Mucosa of stomach (tissue), 1 donor: Measurements from ENCODE around the gene C2orf49.

Source experiments
- H3K27me3 ChIP-seq: one replicate; pipeline ENCODE4 v1.7.0; 2013; ENCODE audit warnings: mild to moderate bottlenecking, low read length; ENCODE audit not compliant: control insufficient read depth, insufficient read depth
- H3K36me3 ChIP-seq: one replicate; pipeline ENCODE4 v1.7.0; 2013; ENCODE audit warnings: low read length; ENCODE audit not compliant: control insufficient read depth, insufficient read depth
- H3K4me1 ChIP-seq: one replicate; pipeline ENCODE4 v1.7.0; 2013; ENCODE audit warnings: mild to moderate bottlenecking, low read length; ENCODE audit not compliant: control insufficient read depth, insufficient read depth
- H3K4me3 ChIP-seq: one replicate; pipeline ENCODE4 v1.7.0; 2013; ENCODE audit warnings: low read length
- H3K9ac ChIP-seq: one replicate; pipeline ENCODE4 v1.7.0; 2013; ENCODE audit warnings: mild to moderate bottlenecking, low read length, moderate library complexity
- H3K9me3 ChIP-seq: one replicate; pipeline ENCODE4 v1.7.0; 2013; ENCODE audit warnings: mild to moderate bottlenecking, low read length, moderate library complexity; ENCODE audit not compliant: control insufficient read depth
- donor health status: Pancreatic carcinoma.

C2orf49 gene

DNA sequence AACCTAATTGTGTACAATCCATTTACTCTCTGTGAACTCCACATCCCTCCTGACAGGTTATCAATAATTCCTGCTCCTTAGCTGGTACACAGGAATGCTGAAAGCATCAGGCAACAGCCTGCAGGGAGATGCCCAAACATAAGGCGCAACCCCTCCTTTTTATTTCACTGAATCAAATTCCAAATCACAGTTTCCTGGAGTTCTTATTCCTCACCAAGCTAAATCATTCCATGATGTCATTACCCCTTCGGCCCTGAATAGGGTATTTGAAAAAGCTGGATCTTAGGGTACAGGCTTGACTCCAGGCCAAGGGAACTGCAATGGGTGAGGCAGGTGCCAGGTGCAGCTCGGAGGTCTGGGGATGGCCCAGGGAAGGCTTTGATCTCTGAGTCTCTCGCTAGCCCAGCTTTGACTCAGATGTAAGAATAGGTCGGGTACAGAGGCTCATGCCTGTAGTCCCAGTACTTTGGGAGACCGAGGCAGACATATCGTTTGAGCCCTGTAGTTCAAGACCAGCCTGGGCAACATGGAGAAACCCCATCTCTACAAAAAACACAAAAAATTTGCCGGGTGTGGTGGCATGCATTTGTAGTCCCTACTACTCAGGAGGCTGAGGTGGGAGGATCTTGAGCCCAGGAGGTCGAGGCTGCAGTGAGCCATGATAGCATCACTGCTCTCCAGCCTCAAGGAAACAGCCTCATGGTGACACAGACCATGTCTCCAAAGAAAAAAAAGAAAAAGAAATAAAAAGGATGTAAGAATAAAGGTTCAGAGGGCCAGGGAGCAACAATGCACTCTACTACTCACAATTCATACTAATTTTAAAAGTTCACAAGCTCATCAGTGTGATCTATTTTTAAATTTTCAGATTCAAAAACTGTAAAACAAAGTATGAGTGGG is 54.7 kb downstream of the C2orf49 start:
- Histone ChIP-seq H3K9ac (peak overlapping the region; percentile 12), H3K9me3 (no peaks in the 10 kb centered on the region), H3K27me3 (no peaks in the 10 kb centered on the region), H3K36me3 (peaks cover 4% of the 10 kb centered on the region), H3K4me3 (no peak overlapping the region), H3K4me1 (peaks cover 58% of the 10 kb centered on the region)

DNA sequence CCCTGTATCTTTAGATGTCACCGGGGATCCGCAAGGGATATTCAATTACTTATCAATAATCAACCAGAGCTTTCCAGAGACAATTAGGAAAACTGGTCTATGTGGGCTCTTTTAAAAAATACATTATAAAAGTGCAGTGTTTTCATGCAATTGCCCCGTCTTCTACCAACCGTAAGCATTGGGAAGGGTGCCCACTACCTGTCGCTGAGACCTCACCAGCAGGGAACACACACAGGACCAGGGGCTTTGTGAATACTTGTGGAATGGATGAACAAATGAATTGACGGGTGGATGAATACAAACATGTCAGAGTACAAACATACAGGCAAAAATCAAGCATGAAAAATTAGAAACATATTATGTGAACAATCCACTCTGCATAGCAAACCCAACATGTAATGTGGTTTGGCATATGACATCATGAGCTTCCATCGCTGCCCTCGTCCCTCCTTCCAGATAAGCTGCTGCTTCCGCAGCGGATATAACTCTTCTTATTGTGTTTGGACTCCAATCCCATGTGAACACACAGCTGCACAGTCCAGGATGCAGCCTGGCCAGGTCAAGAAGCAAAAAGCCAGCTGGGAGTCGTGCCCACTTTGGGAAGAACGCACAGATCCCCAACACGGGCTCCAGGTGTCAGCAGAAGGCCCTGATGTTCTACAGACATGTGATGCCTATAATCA is 56.2 kb downstream of the C2orf49 start:
- H3K9ac ChIP-seq = no peak overlapping the region
- H3K9me3 ChIP-seq = no peaks in the 10 kb centered on the region
- H3K4me3 ChIP-seq = peak overlapping the region; percentile 5
- no peaks in the 10 kb centered on the region for H3K27me3 ChIP-seq
- peaks cover 53% of the 10 kb centered on the region for H3K4me1 ChIP-seq
- H3K36me3 ChIP-seq = peaks cover 4% of the 10 kb centered on the region

DNA sequence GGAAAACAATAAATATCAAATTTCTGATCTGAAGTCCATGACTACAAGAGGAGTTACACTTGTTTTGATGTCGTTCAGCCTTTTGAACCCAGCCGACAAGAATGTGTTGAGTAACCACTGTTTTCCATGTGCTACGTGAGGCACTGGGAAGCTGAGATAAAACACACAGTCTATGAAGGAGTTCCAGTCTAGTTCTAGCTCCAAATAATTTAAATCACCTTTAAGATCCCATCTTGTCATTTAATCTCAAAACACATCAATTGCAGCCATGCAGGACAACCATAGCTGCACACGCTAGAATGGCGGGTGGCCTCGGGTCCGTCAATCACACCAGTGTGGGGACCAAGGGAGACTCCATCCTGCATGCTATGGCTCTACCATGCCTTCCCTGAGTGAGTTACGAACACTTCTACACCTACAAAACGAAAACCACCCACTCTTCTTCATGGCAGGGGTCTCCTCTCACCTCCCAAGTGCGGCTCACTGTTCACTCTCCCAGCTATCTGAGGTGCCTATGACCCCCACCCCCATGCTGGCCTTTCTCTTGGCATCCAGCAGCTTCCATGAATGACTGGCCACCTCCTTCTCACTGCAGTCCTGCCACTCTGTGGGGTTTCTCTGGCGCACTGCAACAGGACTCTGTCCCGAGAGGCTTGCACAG is 57.7 kb downstream of the C2orf49 start:
- Histone ChIP-seq H3K4me3 (no peak overlapping the region), H3K36me3 (peaks cover 4% of the 10 kb centered on the region), H3K4me1 (peaks cover 60% of the 10 kb centered on the region), H3K27me3 (peaks cover 3% of the 10 kb centered on the region), H3K9ac (peak overlapping the region; percentile 100), H3K9me3 (no peaks in the 10 kb centered on the region)

DNA sequence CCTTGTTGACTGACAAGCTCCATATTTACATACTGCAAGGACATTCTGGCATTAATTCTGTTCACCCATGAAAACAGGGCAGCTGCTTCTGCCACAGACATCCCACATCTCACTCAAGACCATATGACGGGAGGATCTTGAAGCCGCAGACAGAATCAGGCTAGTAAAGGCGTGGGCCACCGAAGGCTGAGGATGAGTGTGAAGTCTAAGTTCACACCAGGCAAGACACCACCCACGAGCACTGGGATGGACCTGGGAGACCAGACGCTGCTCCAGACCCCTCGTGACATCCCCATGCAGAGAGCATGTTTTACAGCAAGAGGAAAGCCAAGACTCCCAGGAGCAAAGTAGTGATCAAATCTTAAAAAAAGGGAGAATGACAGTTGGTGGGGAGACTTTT is 58.4 kb downstream of the C2orf49 start:
- Histone ChIP-seq H3K4me1 (peaks cover 63% of the 10 kb centered on the region), H3K36me3 (peaks cover 4% of the 10 kb centered on the region), H3K4me3 (peak overlapping the region; percentile 20), H3K9me3 (no peaks in the 10 kb centered on the region), H3K9ac (peak overlapping the region; percentile 100), H3K27me3 (peaks cover 3% of the 10 kb centered on the region)

DNA sequence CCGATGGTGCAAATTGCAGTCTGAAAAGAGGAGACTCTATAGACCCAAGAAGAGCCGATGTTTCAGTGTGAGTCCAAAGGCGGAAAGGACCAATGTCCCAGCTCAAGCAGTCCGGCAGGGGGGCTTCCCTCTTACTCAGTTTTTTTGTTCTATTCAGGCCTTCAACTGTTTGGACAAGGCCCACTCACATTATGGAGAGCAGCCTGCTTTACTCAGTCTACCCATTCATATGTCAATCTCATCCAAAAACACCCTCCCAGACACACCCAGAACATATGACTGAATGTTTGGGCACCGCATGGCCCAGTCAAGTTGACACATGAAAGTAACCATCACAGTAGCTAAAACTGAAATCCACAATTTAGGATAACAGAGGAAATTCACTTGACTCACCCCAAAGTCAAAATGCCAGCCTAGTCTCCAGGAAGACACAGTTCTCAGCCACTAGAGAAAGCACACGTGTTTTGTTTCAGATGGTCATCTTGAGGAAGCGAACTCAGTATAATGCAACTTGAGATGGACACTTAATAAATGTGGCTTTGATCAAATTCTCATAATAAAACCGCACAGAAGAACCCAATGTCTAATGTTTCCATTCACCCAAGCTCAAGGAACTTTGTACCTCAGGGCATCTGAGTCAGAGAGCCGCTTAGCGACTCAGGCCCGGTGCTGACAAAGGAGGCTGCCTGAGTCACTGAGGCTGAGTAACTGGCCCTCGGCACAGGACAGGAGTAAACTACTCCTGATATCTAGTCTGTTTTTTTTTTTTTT is 59.1 kb downstream of the C2orf49 start:
- H3K27me3 ChIP-seq = peaks cover 3% of the 10 kb centered on the region
- H3K9ac ChIP-seq = peak overlapping the region; percentile 100
- peak overlapping the region; percentile 20 for H3K4me3 ChIP-seq
- H3K36me3 ChIP-seq = peaks cover 4% of the 10 kb centered on the region
- H3K4me1 ChIP-seq = peaks cover 56% of the 10 kb centered on the region
- H3K9me3 ChIP-seq = no peaks in the 10 kb centered on the region

DNA sequence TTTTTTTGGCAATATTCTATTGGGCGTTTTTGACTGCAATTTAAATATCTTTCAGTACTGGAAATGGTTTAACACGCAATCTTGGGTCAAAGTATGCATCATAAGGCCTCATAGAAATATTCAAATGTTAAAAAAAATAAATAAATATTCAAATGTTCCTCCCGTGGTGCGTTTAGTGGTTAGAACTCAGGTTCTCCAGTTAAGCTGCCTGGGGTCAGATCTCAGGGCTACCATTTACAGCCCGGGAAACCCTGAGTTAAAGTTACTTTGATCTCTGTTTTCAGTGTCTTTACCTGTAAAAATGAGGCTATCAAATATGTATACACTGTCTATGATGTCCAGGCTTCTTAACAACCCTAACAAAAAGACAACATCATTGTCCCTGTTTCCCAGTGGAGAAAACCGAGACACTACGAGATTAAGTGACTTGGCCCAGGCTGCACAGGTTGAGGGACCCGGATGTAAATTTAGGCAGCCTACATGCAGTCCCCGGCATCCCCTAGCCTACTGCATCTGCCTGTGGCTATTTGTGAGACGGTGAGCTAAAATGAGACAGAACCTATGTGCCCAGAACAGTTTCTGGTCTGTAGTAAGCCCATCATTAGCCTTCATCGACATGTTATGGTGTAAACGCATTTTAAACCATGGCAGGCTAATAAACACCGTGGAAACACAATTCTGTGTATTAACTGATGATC is 59.8 kb downstream of the C2orf49 start:
- Histone ChIP-seq H3K27me3 (peaks cover 3% of the 10 kb centered on the region), H3K9ac (peak overlapping the region; percentile 100), H3K4me1 (peaks cover 48% of the 10 kb centered on the region), H3K4me3 (peak overlapping the region; percentile 87), H3K9me3 (no peaks in the 10 kb centered on the region), H3K36me3 (peaks cover 4% of the 10 kb centered on the region)

DNA sequence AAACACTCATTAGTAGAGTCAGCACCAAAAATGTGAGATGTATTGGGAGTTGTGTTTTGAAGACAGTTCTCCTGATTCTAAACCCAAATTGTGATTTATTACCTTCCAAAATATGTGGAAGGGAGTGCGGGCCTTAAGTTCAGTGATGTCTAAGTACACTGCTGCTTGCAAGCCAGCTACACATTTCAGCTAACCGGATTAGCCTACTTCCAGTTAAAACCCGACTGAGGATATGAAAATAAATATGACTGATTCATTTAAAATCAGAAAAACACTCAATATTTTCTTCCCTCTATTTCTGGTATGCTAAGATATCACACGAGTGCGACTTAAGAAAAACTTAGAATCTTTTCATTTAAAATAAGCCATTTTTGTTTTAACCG is 60.6 kb downstream of the C2orf49 start:
- H3K9me3 ChIP-seq = no peaks in the 10 kb centered on the region
- peaks cover 4% of the 10 kb centered on the region for H3K36me3 ChIP-seq
- H3K4me3 ChIP-seq = peak overlapping the region; percentile 93
- H3K27me3 ChIP-seq = peaks cover 3% of the 10 kb centered on the region
- H3K4me1 ChIP-seq = peaks cover 42% of the 10 kb centered on the region
- H3K9ac ChIP-seq = peak overlapping the region; percentile 100

DNA sequence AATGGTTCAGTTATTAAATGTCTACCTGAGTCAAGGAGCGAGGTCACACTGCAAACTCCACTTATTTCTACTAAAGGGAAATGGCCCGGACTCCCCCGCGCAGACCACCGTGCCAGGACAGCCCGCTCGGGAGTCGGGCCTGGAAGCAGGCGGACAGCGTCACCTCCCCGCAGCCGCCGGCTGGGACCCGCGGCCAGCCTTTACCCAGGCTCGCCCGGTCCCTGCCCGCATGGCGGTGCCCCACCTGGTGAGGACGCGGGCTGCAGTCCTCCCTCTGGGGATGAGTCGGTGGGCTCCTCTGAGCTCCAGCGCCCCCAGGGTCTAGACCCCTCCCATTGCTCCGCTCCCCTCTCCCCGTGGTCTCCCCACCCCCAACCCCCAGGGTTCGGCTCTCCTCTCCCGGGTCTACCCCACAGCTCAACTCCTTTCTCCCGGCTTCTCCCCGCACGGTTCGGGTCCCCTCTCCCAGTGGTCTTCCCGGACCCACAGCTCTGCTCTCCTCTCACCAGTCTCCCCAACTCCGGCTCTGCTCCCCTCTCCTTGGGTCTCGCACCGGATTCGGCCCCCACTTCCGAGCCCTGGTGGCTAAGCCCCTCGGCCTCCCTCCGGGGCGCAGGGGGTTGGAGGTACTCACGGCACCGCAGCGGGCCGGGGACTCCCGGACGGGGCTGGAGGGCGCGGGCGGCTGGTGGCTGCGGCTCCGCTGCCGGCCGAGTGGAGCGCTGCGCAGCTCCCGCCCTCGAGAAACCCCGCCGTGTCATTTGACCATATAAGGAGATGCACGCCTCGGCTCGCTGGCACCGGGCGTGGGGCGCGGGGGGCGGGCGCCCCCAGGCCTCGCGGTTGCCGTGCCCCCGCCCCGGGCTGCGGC is 61.2 kb downstream of the C2orf49 start, which contains the start of gene FHL2:
Gene FHL2, minus strand, starts transcription at position 716 of the 871 bp plus-strand sequence. CDS start 12,535 bp downstream, outside the sequence.
- Histone ChIP-seq H3K36me3 (peaks cover 4% of the 10 kb centered on the region), H3K27me3 (peaks cover 3% of the 10 kb centered on the region), H3K4me3 (peak within 1 kb of the TSS; percentile 93), H3K4me1 (peaks cover 41% of the 10 kb centered on the region), H3K9me3 (no peaks in the 10 kb centered on the region), H3K9ac (peak within 1 kb of the TSS; percentile 100)
